ENCODE data around the gene NFIA.

The NFIA gene

DNA sequence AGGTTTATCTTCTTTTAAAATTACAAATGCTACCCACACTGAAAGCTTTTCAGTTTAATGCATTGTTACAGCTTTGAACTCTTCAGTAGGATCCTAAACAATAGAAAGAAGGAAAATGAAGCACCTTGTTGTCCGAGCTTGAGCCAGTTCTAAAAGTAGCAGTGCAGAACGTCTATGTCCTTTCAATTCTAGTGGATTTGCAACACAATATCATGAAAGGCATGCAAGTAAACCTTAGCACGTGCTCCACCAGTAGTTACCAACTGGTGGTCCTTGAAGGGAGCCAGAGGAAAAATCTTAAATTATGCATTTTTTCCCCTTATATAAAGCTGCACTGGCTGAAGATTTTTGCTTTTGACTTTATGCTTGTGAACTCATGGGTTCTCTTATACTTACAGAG is 208.2 kb downstream of the NFIA start:
- Histone ChIP-seq H3K27ac (ENCODE audit: low read depth, low read length, severe bottlenecking) (no peak overlapping the region), H3K9me3 (ENCODE audit: control insufficient read depth, low read length) (no peaks in the 10 kb centered on the region), H3K4me1 (ENCODE audit: control insufficient read depth, insufficient read depth, low read length, poor library complexity, severe bottlenecking) (no peaks in the 10 kb centered on the region), H3K4me3 (ENCODE audit: extremely low read depth, insufficient read depth, low read length, poor library complexity, severe bottlenecking) (no peak overlapping the region), H3K36me3 (ENCODE audit: control insufficient read depth, insufficient read depth, low read length) (no peaks in the 10 kb centered on the region)
- 19 to 44% methylated on average over 2 of the region's 3 CpGs for WGBS, 2 experiments (ENCODE audit: insufficient coverage in 2 of 2)

DNA sequence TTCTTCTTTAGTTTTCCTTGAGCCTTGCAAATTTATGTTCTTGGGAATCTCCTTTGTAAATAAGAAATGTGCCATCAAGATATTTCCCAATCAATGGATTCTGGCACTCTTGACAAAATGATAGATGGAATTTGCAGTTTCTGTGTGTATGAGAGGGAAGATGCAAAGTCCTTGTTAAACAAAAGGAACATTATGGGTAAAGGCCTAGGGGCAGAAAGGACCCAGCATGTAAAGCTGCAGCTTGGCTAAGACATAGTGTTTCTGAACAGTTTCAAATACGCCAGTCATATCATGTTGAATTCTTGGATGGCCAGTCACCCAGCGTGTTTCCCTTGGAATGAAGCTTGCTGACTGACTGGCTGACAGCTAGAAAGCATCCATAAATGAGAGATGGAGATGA is 210.8 kb downstream of the NFIA start:
- no peak overlapping the region for H3K4me3 ChIP-seq (ENCODE audit: extremely low read depth, insufficient read depth, low read length, poor library complexity, severe bottlenecking)
- WGBS, 2 experiments (ENCODE audit: insufficient coverage in 2 of 2), result 74 to 92% methylated on average over 2 of the region's 2 CpGs
- no peaks in the 10 kb centered on the region for H3K9me3 ChIP-seq (ENCODE audit: control insufficient read depth, low read length)
- H3K27ac ChIP-seq (ENCODE audit: low read depth, low read length, severe bottlenecking), result no peak overlapping the region
- no peaks in the 10 kb centered on the region for H3K4me1 ChIP-seq (ENCODE audit: control insufficient read depth, insufficient read depth, low read length, poor library complexity, severe bottlenecking)
- H3K36me3 ChIP-seq (ENCODE audit: control insufficient read depth, insufficient read depth, low read length), result no peaks in the 10 kb centered on the region

GRCh38 chr1:61293986-61294504 is 211.7 kb downstream of the NFIA start:
- Histone ChIP-seq H3K27ac (ENCODE audit: low read depth, low read length, severe bottlenecking) (no peak overlapping the region), H3K9me3 (ENCODE audit: control insufficient read depth, low read length) (no peaks in the 10 kb centered on the region), H3K36me3 (ENCODE audit: control insufficient read depth, insufficient read depth, low read length) (no peaks in the 10 kb centered on the region), H3K4me1 (ENCODE audit: control insufficient read depth, insufficient read depth, low read length, poor library complexity, severe bottlenecking) (no peaks in the 10 kb centered on the region), H3K4me3 (ENCODE audit: extremely low read depth, insufficient read depth, low read length, poor library complexity, severe bottlenecking) (no peak overlapping the region)
- 75 to 100% methylated on average over 1 of the region's 2 CpGs for WGBS, 2 experiments (ENCODE audit: insufficient coverage in 2 of 2)

- Histone ChIP-seq H3K4me1 (ENCODE audit: control insufficient read depth, insufficient read depth, low read length, poor library complexity, severe bottlenecking) (peaks cover 6% of the 10 kb centered on the region), H3K36me3 (ENCODE audit: control insufficient read depth, insufficient read depth, low read length) (no peaks in the 10 kb centered on the region), H3K9me3 (ENCODE audit: control insufficient read depth, low read length) (no peaks in the 10 kb centered on the region), H3K27ac (ENCODE audit: low read depth, low read length, severe bottlenecking) (no peak overlapping the region), H3K4me3 (ENCODE audit: extremely low read depth, insufficient read depth, low read length, poor library complexity, severe bottlenecking) (no peak overlapping the region)
- 71 to 93% methylated on average over 1 to 2 of the region's 5 CpGs for WGBS, 2 experiments (ENCODE audit: insufficient coverage in 2 of 2)
Measured at GRCh38 chr1:61294930-61295329, 212.6 kb downstream of the NFIA start.

GRCh38 chr1:61295818-61296537 is 213.6 kb downstream of the NFIA start:
- Histone ChIP-seq H3K27ac (ENCODE audit: low read depth, low read length, severe bottlenecking) (no peak overlapping the region), H3K4me1 (ENCODE audit: control insufficient read depth, insufficient read depth, low read length, poor library complexity, severe bottlenecking) (peaks cover 6% of the 10 kb centered on the region), H3K9me3 (ENCODE audit: control insufficient read depth, low read length) (no peaks in the 10 kb centered on the region), H3K4me3 (ENCODE audit: extremely low read depth, insufficient read depth, low read length, poor library complexity, severe bottlenecking) (no peak overlapping the region), H3K36me3 (ENCODE audit: control insufficient read depth, insufficient read depth, low read length) (no peaks in the 10 kb centered on the region)
- WGBS, 2 experiments (ENCODE audit: insufficient coverage in 2 of 2), result 38 to 48% methylated on average over 2 of the region's 2 CpGs

- Histone ChIP-seq H3K4me1 (ENCODE audit: control insufficient read depth, insufficient read depth, low read length, poor library complexity, severe bottlenecking) (peaks cover 6% of the 10 kb centered on the region), H3K9me3 (ENCODE audit: control insufficient read depth, low read length) (no peaks in the 10 kb centered on the region), H3K4me3 (ENCODE audit: extremely low read depth, insufficient read depth, low read length, poor library complexity, severe bottlenecking) (no peak overlapping the region), H3K36me3 (ENCODE audit: control insufficient read depth, insufficient read depth, low read length) (no peaks in the 10 kb centered on the region), H3K27ac (ENCODE audit: low read depth, low read length, severe bottlenecking) (no peak overlapping the region)
- 73 to 95% methylated on average over 3 to 4 of the region's 7 CpGs for WGBS, 2 experiments (ENCODE audit: insufficient coverage in 2 of 2)
Measured at GRCh38 chr1:61297887-61298286, 215.5 kb downstream of the NFIA start.

GRCh38 chr1:61299463-61299862 is 217.1 kb downstream of the NFIA start:
- Histone ChIP-seq H3K4me1 (ENCODE audit: control insufficient read depth, insufficient read depth, low read length, poor library complexity, severe bottlenecking) (peaks cover 6% of the 10 kb centered on the region), H3K27ac (ENCODE audit: low read depth, low read length, severe bottlenecking) (no peak overlapping the region), H3K36me3 (ENCODE audit: control insufficient read depth, insufficient read depth, low read length) (no peaks in the 10 kb centered on the region), H3K9me3 (ENCODE audit: control insufficient read depth, low read length) (no peaks in the 10 kb centered on the region), H3K4me3 (ENCODE audit: extremely low read depth, insufficient read depth, low read length, poor library complexity, severe bottlenecking) (no peak overlapping the region)
- WGBS, 2 experiments (ENCODE audit: insufficient coverage in 2 of 2), result no CpG with 5 or more reads among the region's 2 CpGs

DNA sequence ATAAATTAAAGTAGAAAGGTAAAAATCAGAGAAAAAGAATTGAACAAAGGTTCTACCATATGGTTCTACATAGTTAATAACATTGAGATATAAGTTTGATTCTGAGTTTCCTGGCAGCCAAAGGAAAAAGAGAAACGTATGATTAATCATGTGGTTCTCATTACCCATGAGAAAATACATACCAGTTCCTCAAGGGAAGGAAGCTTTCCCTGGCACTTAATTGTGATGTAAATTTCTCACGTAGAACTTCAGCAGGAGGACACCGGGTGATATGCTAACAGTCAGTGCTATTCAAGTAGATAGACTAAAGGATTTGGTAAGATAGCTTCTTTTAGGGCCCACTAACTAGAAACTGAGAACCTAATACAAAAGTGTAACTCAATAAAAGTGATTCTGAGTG is 218.5 kb downstream of the NFIA start:
- H3K4me1 ChIP-seq (ENCODE audit: control insufficient read depth, insufficient read depth, low read length, poor library complexity, severe bottlenecking), result peaks cover 6% of the 10 kb centered on the region
- no peak overlapping the region for H3K27ac ChIP-seq (ENCODE audit: low read depth, low read length, severe bottlenecking)
- no peak overlapping the region for H3K4me3 ChIP-seq (ENCODE audit: extremely low read depth, insufficient read depth, low read length, poor library complexity, severe bottlenecking)
- H3K36me3 ChIP-seq (ENCODE audit: control insufficient read depth, insufficient read depth, low read length), result no peaks in the 10 kb centered on the region
- no peaks in the 10 kb centered on the region for H3K9me3 ChIP-seq (ENCODE audit: control insufficient read depth, low read length)
- no CpG with 5 or more reads among the region's 3 CpGs for WGBS, 2 experiments (ENCODE audit: insufficient coverage in 2 of 2)

- Histone ChIP-seq H3K4me1 (ENCODE audit: control insufficient read depth, insufficient read depth, low read length, poor library complexity, severe bottlenecking) (peaks cover 6% of the 10 kb centered on the region), H3K27ac (ENCODE audit: low read depth, low read length, severe bottlenecking) (no peak overlapping the region), H3K4me3 (ENCODE audit: extremely low read depth, insufficient read depth, low read length, poor library complexity, severe bottlenecking) (no peak overlapping the region), H3K36me3 (ENCODE audit: control insufficient read depth, insufficient read depth, low read length) (no peaks in the 10 kb centered on the region), H3K9me3 (ENCODE audit: control insufficient read depth, low read length) (no peaks in the 10 kb centered on the region)
- 100% methylated on average over 1 of the region's 4 CpGs for WGBS, 2 experiments (ENCODE audit: insufficient coverage in 2 of 2)
Measured at GRCh38 chr1:61301824-61302657, 219.7 kb downstream of the NFIA start.

- Histone ChIP-seq H3K27ac (ENCODE audit: low read depth, low read length, severe bottlenecking) (no peak overlapping the region), H3K36me3 (ENCODE audit: control insufficient read depth, insufficient read depth, low read length) (no peaks in the 10 kb centered on the region), H3K9me3 (ENCODE audit: control insufficient read depth, low read length) (no peaks in the 10 kb centered on the region), H3K4me3 (ENCODE audit: extremely low read depth, insufficient read depth, low read length, poor library complexity, severe bottlenecking) (no peak overlapping the region), H3K4me1 (ENCODE audit: control insufficient read depth, insufficient read depth, low read length, poor library complexity, severe bottlenecking) (no peaks in the 10 kb centered on the region)
- 80% methylated on average over 1 of the region's 3 CpGs; no CpG with 5 or more reads in 1 of the 2 experiments for WGBS, 2 experiments (ENCODE audit: insufficient coverage in 2 of 2)
Measured at GRCh38 chr1:61307422-61308142, 225.2 kb downstream of the NFIA start.

Measured in mesodermal cell (in vitro differentiated cells).